ENCODE data around the gene KCNA1.

The KCNA1 gene

GRCh38 chr12:4961311-4961710, 51.6 kb downstream of the KCNA1 start:
- no peak for DNase-seq

- DNase-seq, result no peak
Measured at GRCh38 chr12:4962539-4963486, 53.1 kb downstream of the KCNA1 start.
